HG02943 (cell line): ENCODE measurements around the gene TES.
"Not testable (repeated sequence)": the region's sequence is repeated elsewhere in the genome, so short reads cannot be mapped to it uniquely, and the experiment has no call there.

Source experiments
- ATAC-seq: cut with Tn5 transposase; IDR thresholded peaks from one replicate; pipeline ENCODE4 v1.9.1; 2021; ENCODE audit warnings: mild to moderate bottlenecking, low read depth, moderate library complexity; ENCODE audit not compliant: unreplicated experiment

The TES gene, protein sequence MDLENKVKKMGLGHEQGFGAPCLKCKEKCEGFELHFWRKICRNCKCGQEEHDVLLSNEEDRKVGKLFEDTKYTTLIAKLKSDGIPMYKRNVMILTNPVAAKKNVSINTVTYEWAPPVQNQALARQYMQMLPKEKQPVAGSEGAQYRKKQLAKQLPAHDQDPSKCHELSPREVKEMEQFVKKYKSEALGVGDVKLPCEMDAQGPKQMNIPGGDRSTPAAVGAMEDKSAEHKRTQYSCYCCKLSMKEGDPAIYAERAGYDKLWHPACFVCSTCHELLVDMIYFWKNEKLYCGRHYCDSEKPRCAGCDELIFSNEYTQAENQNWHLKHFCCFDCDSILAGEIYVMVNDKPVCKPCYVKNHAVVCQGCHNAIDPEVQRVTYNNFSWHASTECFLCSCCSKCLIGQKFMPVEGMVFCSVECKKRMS

DNA sequence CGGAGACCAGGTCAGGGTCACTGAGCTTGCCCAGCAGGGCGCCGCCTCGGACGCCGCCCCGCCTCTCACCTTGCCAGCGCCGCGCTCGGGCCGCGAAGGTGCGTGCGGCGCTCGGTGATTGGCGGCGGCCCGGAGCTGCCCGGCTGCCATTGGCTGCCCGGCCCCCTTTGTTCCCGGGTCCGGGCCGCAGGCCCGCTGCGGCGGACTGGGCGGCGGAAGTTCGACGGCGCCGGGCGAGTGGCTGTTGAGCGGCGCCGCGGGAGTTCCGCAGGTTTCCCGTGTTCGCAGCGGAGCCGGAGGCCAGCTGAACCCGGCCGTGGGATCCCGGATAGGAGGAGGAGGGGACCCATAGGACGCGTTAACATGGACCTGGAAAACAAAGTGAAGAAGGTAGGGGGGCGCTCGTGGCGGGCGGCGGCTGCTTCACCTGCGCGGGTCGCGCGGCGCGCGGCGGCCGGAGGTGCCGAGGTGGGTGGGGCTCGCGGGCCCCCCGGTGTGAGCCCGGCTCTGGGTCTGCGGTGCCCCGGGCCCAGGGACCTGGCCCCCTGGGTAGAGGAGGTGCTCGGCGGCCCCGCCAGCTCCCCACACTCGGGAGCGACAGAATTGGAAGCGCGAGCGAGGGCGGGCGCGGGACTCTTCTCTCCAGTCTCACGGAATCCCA lies at the start of gene TES:
TSS of gene TES (plus strand) at position 195 of the 661 bp plus-strand sequence. CDS start at position 364, 169 bp downstream.
- peak; percentile 86 for ATAC-seq

DNA sequence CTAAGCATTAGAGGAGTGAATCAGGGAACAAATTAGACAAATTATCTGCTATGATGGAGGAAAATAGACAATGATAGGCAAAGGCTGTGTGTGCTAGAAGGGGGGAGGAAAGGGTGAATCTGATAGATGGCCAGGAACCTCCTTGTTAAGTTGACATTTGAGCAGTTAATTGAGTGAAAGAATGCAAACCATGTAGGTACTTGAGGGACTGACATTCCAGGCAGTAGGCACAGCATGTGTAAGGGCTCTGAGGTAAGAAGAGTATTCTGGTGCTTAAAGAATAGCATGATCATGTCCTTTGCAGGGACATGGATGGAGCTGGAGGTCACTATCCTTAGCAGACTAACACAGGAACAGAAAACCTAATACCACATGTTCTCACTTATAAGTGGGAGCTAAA lies 48.6 kb upstream of the TES start:
- no peak for ATAC-seq

DNA sequence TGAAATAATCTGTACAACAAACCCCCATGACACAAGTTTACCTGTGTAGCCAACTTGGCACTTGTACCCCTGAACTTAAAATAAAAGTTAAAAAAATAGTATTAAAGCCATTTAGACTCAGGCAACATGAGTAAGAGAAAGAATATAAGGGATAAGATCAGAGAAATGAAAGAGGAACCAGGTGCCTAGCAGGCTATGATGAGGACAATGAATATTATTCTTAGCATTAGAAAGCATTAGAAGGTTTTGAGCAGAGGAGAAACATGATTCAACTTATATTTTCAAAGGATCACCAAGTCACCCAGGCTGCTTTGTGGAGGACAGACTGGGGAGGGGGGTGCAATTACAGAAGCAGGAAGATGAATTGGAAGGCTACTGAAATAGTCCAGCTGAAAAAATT lies 48.1 kb upstream of the TES start:
- no peak for ATAC-seq

DNA sequence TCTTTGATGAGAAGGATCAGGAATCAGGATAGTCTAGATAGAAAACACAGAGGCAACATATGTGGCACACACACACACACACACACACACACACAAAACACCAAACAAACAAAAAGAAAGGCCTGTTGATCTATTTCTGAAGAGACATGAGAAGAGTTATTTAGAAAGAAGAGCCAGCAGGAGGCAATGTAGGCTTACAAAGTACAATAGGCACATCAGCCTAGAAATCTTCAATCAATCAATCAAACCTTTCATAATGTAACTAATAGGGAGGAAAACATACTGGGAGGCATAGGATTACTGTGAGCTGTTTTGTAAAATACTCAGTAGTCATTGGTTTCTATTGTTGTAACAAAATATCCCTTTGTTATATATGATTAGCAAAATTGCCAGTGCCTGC lies 47.3 kb upstream of the TES start:
- no peak for ATAC-seq

DNA sequence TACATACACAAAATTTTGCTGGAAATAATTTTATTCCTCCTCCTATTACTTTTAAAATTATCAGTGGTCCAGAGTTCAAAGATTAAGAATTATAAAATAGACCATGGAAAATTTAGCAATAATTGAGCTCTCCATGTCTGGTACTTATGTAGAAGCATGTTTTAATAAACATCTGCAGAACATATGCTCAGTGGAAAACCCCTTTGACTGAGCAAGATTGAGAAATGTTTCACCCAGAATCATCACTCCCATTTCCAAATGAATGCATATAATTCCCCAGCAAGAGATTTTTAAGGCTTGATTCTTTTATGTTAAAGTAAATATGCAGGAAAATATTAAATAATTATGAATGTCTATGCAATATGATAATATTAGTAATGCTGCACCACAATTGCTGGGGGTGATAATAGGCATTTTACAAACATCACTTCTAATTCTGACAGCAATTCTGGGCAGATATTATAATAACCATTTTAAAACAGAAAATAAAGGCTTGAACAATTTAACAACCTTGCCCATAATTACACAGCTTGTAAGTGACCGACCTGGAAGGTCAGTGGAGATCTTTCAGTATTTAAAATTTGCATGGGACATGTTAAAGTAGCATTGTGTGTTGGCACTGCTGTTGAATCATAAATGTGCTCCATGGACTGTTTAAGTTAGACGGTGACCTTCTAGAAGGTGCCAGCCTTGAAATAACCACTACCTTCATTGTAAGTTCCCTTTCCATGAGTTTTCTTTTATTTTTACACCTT lies 45.6 kb upstream of the TES start:
- ATAC-seq, result no peak

DNA sequence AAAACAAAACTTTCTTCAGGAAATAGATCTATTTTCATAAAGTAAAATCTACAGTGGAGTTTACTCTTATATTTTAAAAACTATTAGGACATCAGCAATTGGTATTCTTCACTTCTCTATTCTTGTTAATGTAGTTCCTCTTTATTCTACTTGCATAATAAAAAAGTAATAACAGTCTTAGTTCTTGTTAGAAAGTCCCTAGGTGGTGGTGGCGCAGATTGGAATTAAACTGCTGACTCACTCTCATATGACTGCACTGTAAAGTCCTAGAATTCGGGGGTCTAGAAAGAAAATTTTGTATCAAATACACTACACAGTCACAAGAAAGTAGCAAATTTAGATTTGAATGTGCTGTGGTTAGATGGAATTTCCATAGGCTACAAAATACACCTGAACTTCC lies 44.6 kb upstream of the TES start:
- ATAC-seq, result peak; percentile 45

DNA sequence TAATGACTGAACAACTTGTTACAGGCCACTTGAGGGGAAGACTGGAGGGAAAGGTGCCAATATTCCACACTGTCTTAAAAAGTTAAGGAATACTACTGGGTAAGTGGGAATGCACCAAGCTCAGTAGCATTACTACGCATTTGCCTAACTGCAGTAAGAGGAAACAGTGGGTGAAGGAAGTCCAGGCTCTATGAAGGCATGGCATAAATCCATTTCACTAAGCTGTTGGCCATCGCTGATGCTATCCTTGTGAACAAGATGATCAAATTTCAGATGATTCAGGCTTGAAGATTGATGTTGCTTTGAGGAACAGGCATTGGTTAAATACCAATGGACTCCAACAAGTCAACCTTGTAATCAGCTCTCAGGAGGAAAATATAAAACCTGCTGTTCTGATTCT lies 44.2 kb upstream of the TES start:
- no peak for ATAC-seq

DNA sequence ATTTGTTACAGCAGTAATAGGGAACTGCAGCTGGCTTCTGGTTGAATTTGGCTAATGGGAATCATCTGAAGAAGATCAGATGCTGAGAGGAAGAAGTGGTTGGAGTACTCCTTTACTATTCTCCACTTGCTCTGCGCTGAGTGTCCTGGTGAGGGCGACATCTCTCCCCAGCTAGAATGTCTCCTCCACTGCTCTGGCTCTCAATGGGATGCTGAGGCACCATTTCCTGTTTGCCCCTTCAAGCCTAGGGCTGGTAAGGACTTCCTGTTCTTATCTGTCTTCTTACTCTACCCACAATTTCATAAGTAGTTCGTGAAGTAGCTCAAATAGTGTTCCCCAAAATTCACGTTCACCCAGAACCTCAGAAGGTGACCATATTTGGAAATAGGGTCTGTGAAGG lies 43.2 kb upstream of the TES start:
- ATAC-seq, result no peak

DNA sequence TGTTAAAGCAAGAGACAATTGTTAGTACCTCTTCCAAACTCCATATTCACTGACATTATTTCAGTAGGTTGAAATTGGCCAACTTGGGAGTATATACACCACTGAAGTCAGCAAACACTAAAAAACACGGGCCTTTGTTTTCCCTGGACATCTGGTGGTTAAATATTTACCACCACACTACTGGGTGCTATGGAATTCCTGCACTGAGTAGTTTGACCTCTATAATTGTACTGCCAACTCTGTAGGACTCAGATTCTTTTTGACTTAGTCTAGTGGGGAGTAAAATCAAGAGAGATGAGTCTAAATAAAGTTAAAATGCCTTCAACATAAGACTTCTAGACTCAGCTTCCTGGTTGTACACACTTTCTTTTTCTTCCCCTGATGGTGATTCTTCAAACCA lies 41.3 kb upstream of the TES start:
- ATAC-seq, result no peak

DNA sequence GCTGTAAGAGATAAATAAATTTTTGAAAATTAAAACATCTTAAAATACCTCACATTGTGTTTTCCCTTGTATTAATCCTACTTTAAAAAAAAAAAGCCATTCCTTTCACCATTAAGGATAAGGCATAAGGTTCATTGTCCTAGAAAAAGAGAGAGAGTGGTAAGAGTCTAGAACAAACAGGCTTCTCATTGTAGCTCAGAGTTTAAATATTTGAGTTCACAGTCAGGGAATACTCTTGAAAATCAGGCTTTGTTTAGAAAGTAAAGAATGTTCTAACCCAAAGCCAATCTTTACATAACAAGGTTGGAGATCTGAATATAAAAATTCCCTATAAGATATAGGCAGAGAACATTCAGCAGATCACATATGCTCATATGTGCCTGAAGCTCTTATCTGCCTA lies 40.2 kb upstream of the TES start:
- no peak for ATAC-seq

DNA sequence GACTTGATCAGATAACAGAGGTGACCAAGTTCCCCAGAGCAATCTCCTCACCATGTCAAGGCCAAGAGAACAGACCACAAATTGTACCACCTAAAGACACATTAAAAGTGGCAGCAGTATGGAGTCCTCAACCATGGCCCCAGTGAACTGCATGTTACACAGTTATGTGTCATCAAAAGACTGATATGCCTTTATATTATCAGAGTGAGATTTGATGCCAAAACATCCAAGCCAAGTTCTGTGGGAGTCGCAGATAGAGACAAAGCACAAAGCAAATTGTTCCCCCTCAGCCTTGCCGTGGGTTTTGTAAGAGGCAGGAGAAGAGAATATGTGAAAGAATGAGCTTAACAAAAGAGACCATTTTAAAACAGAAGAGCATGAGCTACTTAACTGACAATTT lies 39.2 kb upstream of the TES start:
- no peak for ATAC-seq

DNA sequence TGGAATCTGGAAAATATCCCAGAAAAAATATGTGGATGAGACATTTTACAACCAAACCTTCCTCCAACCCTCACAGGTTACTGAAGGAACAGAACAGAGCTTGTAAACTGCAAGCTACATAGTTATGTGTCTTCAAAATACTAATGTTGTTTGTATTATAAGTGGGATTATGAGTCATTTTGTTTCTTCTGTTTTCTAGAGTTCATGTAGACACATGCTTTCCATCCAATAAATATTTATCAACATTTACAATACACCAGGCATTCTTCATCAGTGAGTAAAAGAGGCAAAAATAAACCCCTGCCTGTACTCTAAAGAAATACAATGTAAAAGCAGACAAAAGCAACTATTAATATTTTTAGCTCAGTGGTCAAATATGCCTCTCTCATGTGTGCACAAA lies 38.0 kb upstream of the TES start:
- no peak for ATAC-seq

DNA sequence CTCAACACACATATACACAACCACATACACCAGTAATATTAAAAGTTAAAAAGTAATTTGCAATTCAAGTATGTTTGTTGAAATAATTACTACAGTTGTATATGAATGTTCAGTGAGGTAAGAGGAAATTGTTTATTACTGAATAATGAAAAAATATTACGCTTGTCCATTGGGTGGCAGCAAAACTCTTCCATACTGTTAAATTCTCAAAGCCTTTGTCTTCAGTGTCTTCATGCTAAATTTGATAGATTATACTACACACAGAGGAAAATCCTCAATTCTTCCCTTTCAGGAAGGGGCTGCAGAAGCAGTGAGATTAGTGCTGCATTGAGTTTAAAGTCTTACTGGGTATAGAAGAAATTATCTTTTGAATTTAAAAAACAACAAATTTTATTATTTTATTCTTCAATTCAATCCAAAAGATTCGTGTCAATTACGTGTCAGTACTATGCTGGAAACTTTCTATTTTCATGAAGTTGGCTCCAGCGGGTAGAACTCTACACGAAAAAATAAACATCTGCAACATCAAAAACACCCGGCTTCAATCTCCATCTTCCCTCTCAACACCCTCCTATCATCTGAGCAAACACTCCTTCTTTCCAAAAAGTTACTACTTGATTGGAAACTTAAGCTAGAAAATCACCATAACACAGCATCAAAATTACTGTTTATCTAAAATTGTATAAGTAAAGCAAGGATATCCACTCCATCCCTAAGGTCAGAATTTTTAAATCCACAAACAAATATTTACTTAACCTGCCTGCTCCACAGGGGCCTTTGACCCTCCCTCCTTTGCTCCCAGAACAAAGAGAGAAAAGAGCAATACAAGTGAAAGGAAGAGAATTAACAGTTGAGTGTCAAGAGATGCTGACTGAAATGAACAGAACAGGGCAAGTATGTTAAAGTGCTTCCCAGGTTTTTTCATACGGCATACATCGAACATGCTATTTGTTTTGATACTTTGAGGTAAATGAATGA lies 37.0 kb upstream of the TES start:
- ATAC-seq, result no peak

DNA sequence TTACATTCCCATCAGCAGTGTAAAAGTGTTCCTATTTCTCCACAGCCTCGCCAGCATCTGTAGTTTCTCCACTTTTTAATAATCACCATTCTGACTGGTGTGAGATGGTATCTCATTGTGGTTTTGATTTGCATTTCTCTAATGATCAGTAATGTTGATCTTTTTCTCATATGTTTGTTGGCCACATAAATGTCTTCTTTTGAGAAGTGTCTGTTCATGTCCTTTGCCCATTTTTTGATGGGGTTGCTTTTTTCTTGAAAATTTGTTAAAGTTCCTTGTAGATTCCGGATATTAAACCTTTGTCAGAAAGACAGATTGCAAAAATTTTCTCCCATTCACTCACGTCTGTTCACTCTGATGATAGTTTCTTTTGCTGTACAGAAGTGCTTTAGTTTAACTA lies 35.2 kb upstream of the TES start:
- ATAC-seq, result not testable (repeated sequence)

DNA sequence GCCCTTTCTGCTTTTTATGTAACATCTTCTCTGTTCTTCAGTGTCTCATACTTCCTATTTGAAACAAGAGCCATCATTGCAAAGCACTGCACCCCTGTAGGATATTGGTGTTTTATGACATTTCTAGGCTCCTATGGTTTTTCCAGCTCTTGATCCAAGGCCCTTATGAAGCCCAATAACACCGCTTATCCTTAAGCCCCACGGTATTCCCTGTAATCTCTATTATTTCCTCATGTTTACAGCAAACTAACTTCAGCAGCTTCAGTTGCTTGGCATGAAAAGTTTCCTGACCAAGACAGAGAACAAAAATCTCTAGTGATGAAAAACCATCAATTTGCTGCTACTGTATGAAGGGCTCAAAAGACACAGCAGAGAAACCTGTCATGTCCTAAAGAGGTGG lies 34.1 kb upstream of the TES start:
- ATAC-seq, result no peak

DNA sequence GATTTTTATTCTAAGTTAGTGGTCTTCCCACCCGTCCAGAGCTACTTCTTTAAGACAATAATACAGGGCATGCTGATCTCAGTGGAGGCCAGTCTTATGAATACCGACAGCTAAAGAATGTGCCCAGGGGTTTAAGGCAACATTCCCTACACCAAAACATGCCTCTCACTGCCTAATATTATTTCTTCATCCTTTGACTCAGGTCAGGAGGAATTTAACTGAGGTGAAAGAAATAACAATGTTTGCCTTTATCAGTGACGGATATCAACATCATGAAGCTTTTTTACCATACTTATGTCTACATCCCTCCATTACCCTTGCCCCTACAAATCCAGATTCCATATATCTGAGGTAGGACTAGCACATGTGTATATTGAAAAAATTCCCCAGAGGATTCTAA lies 33.3 kb upstream of the TES start:
- ATAC-seq, result no peak

DNA sequence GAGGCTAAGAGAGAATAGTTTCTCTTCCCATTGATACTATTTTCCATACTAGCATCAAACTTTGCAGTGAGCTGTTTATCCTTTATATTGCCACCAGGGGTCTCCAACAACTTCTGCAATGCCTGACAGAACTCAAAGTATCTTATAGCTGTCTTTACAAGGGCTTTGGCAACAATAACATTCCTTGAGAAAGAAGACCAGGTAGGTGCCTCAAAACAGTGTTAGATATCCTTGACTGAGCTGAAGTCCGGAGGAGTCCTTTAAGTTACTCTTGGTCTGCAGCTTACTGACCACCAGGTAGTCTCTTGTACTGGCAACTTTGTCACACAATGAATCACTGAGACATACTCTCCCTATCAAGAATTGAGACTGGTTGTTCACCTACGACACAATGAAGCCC lies 30.0 kb upstream of the TES start:
- ATAC-seq, result peak; percentile 93

DNA sequence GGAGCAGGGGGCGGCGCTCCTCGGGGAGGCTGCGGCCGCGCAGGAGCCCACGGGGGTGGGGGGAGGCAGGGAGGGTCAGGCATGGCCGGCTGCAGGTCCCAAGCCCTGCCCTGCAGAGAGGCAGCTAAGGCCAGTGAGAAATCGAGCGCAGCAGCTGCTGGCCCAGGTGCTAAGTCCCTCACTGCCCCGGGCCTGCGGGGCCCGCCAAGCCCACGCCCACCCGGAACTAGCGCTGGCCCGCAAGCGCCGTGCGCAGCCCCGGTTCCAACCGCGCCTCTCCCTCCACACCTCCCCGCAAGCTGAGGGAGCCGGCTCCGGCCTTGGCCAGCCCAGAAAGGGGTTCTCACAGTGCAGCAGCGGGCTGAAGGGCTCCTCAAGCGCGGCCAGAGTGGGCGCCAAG lies 28.3 kb upstream of the TES start:
- ATAC-seq, result no peak

DNA sequence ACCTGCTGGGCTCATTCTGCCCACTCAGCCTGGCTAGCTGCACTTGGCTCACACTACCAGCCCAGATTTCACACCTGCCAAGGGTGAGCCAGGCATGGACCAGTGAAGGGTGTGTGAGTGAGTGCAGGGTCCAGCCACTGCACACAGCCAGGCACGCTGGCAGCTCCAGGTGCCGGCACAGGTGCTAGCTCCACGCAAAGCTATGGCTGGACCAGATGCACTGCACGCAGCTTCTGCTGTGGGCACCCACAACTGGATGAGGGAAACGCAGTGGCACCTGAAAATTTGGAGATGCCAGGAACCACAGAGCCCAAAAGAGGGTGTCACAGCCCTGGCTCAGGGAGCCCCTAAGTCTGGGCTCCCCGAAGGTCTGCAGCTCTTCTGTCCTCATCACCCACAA lies 24.9 kb upstream of the TES start:
- no peak for ATAC-seq

DNA sequence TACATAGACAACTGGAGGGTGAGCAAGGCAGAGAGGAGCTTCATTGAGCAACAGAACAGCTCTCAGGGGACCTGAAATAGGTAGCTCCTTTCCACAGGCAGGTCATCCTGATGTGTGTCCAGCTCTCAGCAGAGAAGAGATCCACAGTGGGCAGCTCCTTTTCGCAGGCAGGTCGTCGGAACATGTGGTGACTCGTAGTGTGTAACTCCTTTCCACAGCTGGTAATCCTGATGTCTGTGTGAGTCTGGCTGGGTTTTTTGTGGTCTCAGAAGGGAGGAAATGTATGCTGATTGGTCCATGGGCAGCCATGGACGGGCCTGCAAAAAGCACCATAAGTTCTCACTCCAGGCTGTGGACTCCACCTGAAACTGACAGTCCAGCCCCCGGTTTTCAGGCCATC lies 24.4 kb upstream of the TES start:
- no peak for ATAC-seq
